Epidermal melanocyte (primary cell): ENCODE data around the gene LINC00632.

ENCODE experiments used
- DNase-seq: peaks from one replicate; pipeline ENCODE4 v3.0.0; 2011; ENCODE audit warnings: low spot score; ENCODE audit not compliant: insufficient read length

The LINC00632 gene

GRCh38 chrX:140764401-140764919 is 54.9 kb downstream of the LINC00632 start:
- DNase-seq, result peak; percentile 23

GRCh38 chrX:140765043-140765784 is 55.7 kb downstream of the LINC00632 start:
- DNase-seq, result no peak

GRCh38 chrX:140766024-140766611 is 56.6 kb downstream of the LINC00632 start:
- DNase-seq, result no peak

- no peak for DNase-seq
Observed at GRCh38 chrX:140767646-140768045, 58.1 kb downstream of the LINC00632 start.

- no peak for DNase-seq
Observed at GRCh38 chrX:140775211-140775610, 65.7 kb downstream of the LINC00632 start.

- no peak for DNase-seq
Observed at GRCh38 chrX:140776320-140776719, 66.8 kb downstream of the LINC00632 start.

GRCh38 chrX:140794642-140795041 is 85.1 kb downstream of the LINC00632 start:
- DNase-seq, result no peak

- no peak for DNase-seq
Observed at GRCh38 chrX:140799216-140799615, 89.7 kb downstream of the LINC00632 start.

- no peak for DNase-seq
Observed at GRCh38 chrX:140804292-140804691, 94.7 kb downstream of the LINC00632 start.

GRCh38 chrX:140815868-140816267 is 106.3 kb downstream of the LINC00632 start:
- DNase-seq, result peak; percentile 16

- peak; percentile 15 for DNase-seq
Observed at GRCh38 chrX:140817943-140818342, 108.4 kb downstream of the LINC00632 start.

GRCh38 chrX:140821280-140821679 is 111.7 kb downstream of the LINC00632 start:
- DNase-seq, result no peak

GRCh38 chrX:140822184-140822583 is 112.6 kb downstream of the LINC00632 start:
- no peak for DNase-seq

GRCh38 chrX:140822861-140823260 is 113.3 kb downstream of the LINC00632 start:
- DNase-seq, result no peak

- DNase-seq, result no peak
Observed at GRCh38 chrX:140836874-140837273, 127.3 kb downstream of the LINC00632 start.
